Activated T-cell treated with anti-CD3 and anti-CD28 coated beads for 48 hours (primary cell): Measurements from ENCODE around the gene SCML1.
A peak's percentile ranks its signal among the peaks of the same experiment; 100 is the strongest.

ENCODE experiments used
- DNase-seq: peaks from one replicate; pipeline ENCODE4 v3.0.0-alpha.2; 2020; ENCODE audit warnings: low read depth

SCML1 gene, protein sequence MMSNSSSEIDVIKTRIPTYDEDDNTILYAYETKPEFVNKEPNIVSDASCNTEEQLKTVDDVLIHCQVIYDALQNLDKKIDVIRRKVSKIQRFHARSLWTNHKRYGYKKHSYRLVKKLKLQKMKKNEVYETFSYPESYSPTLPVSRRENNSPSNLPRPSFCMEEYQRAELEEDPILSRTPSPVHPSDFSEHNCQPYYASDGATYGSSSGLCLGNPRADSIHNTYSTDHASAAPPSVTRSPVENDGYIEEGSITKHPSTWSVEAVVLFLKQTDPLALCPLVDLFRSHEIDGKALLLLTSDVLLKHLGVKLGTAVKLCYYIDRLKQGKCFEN

DNA sequence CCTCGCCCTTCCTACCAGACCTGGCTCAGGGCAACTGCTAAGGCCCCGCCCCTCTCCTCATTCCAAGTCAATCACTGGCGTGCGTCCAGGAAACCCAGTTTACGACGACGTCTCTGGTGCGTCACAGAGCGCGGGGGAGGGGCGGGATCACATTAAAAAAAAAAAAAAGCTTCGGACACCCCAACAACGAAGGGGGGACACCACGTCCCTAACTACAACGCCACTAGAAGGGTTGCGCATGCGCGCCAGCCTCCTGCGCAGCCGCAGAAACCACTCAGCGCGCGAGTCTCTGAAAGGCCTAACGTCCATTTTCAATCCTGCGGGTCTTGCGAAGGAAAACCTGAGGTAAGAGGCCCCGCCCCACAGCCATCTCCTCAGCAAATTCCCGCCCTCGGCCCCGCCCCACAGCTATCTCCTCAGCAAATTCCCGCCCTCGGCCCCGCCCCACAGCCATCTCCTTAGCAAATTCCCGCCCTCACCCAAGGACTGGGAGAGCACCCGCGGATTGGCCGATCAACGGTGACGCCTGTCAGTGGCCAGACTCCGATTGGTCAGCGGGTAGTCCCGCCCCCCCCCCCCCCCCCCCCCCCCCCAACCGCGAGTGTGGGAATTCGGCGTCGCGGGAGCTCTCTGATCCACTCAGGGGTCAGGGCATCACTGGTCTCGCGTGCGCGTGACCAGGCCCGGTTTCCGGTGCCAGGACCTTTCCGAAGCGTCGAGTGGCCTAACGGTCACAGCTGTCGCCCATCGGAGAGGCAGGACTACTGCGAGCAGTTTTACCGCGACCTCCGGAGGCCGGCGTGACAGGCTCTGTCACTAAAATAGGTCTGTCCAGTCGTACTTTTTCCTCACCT is at the start of gene SCML1:
Gene SCML1 (plus strand): TSS at position 638 of the 854 bp plus-strand sequence. CDS start 6,694 bp downstream, outside the sequence.
- peak; percentile 85 for DNase-seq

DNA sequence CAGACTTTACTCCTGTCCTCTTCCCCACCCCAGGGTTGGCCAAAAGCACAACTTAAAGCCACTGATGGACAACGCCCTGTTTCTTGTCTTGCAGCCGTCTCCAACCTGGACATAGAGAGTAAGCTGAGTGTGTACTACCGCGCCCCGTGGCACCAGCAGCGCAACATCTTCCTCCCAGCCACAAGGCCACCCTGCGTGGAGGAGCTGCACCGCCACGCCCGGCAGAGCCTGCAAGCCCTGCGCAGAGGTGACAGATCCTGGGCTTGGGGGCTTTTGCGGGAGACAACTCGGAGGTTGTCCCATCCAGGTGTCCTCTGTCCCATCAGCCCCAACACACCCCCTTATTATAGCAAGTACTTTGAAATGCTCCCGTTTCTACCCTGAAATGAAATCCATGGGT is 49.6 kb upstream of the SCML1 start:
- no peak for DNase-seq

DNA sequence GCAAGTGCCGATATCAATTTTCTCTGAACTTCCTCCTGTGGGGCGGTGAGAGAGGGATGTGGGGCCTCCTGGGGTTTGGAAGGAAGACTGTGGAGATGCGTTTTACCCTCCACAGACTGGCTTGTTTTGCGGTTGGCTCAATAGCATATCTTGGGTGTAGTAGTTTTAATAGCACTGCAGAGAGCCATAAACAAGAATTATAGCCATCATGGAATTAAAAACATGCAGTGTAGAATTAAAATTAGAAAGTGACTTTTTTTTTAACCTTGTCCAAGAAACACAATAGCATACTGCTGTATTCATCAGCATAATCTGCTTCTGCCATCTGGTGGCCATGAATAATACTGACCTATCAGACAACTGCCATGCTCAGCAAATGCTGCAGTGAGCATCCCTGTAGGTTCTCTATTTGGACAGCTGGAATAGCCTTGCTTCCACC is 47.3 kb upstream of the SCML1 start:
- DNase-seq, result no peak

DNA sequence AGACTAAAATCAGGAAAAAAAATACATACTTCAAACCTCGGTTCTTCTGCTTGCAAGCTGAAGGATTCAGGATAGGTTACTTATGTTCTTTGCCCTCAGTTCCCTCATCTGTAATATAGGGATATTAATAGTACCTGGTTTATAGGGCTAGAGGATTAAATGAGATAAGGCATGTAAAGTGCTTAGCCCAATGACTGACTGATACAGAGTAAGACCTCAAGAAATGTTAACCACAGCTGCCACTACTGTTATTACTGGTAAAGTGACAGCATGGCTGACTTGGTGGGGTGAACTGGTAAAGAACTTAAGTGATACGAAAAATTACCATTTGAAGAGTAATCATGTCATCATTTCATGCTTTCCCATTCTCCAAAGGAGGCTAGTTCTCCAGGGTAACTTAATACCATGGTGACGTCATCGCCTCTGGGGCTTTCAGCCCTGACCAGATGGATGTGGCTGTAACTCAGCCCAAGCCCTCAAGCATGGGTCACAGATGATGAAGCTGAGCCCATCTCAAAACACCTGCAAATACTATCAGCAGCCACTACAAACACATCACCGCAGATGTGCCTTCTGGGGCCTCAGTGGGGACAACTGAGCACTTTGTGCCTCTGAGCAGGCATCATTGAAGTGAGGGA is 44.5 kb upstream of the SCML1 start:
- DNase-seq, result no peak

DNA sequence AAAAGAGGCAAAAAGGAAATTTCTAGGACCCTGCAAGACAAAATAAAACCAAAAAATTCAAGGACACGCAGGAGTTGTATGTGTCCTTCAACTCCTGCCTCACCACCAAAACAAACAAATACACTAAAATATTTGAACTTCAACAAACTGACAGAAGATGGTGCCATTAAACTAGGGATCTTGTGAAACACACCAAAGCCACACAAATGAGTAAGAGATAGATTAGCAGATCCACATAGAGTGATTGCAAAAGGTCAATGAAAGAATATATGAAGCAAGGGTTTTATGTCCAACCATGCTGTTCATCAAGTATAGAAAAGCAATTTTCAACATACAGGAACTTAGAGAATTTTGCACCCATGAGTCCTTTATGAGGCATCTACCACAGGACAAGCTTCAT is 40.1 kb upstream of the SCML1 start:
- DNase-seq, result no peak

DNA sequence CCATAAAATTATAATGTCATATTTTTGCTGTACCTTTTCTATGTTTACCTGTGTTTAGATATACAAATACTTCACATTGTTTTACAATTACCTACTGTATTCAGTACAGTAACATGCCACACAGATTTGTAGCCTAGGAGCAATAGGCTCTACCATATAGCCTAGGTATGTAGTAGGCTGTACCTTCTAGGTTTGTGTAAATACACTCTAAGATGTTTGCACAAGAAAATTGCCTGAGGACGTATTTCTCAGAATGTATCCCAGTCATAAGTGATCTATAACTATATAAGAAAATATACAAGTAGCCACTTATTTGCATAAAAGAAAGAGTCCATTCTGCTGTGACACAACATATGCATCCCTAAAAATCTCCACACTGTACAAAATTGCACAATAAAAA is 36.3 kb upstream of the SCML1 start:
- no peak for DNase-seq

DNA sequence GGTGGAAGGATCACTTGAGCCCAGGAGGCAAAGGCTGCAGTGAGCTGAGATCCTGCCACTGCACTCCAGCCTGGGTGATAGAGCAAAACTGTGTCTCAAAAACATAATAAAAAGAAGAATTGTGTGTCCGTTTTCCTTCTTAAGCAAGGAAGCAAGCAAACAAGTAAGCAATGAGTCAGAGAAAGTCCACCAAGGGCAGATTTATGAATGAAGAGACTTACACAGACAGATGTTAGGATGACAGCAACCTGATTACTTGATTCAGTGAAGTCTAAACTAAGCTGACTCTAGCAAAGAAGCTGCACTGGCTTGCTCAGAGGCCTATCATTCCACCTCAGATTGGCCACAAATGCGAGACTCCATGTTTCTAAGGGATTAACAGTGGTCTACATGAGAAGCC is 34.1 kb upstream of the SCML1 start:
- DNase-seq, result no peak

DNA sequence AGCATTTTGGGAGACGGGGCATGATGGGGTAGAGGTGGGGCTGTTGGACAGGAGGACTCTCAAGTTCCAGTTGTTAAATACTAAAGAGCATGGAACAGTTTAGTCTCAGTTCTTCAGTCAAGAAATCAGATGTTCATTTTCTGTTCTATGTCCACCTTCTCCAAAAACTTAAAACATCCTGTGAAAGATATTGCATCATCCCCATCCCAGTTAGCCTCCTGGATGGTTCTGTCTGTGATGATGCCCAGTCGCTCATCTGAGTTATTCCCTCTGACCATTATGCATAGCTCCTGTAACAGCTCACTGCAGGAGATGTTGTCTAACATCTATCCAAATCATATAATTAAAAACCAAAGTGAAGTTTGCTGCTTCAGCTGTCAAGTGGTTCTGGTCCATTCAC is 32.1 kb upstream of the SCML1 start:
- DNase-seq, result no peak

DNA sequence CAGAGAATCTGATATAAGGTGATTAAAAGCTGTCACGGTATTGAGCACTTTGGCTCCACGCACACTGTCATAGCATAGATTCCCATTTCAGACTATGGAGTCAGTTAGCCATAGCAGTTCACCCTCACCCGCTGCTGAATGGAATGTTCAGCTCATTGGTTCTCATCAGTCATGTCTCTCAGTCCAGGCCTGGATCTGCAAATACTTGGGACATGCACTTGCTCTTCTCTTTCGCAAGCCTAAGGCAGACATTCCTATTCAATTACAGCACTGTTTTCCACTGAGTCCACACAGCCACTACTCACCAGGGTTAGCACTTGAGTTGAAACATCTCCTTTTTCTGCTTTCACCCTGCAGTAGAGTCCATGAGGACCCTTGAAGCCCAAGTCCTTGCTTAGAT is 30.6 kb upstream of the SCML1 start:
- DNase-seq, result no peak

DNA sequence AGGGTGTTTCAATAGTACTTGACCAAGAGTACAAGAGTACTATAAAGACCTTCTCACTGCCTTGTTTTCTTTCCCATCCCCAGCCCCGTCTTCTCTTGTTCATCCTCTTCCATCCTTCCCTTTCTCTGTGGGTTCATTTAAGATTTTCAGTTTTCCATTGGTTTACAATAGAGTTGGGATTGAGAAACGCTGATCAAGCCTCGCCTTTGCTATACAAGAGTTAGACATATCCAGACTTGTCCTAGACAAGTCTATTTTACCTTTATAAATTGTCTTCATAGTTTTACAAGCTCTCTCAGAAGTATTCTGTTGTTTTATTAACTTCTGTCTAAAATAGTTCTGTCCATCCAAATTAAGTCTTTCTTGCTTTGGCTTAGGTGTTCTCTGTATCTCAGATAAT is 29.6 kb upstream of the SCML1 start:
- no peak for DNase-seq

DNA sequence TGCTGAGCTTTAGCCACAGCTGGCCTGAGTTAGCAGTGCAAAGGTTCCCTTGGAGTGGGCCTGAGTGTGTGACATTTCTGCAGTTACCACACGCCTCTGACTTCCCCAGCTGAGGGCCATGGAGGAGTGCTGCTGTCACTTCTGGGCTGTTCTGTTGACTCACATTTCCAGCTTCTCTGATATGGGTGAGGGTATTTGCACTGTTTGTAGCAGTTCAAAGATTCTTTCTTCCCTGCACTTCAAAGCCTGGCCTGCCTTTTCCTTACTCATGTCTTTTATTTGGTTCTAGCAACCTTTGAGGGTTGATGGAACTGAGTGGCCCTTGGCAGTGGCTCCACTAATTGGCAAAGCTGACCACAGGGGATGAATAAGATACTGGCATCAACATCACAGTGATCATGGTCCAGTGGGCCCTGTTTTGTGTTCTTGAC is 26.4 kb upstream of the SCML1 start:
- no peak for DNase-seq

DNA sequence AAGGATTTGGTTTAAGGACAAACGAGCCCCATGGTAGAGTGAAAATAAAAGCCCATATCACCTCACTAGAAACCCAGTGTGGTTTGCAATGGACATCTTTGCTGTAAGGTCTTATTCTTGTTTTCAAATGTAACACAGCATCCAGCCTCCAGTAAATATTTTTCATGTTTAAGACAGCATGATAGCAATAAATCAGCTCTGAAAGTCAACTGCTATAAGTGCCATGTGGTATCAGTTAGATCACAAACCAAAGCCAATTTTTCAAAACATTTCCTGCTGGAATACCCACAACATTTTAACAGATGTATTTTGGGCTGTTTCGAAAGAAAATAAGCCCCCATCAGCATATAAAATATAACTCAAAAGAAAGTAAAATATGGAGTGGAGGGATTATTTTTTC is 24.0 kb upstream of the SCML1 start:
- no peak for DNase-seq

DNA sequence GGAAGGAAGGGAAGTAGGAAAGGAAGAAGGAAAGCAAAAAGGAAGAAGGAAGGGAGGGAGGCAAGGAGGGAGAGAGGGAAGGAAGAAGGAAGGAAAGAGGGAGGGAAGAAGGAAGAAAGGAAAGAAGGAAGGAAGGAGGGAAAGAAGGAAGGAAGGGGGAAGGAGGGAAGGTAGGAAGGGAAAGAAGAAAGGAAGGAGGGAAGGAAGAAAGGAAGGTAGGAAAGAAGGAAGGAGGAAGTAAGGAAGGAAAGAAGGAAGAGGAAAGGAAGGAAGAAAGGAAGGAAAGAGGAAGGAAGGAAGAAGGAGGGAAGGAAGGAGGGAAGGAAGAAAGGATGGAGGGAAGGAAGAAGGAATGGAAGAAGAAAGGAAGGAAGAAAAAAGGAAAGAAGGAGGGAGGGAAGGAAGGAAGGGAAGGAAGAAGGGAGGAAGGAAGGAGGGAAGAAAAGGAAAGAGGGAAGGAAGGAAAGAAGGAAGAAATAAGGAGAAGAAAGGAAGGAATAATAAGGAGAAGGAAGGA is 18.6 kb upstream of the SCML1 start:
- no peak for DNase-seq

DNA sequence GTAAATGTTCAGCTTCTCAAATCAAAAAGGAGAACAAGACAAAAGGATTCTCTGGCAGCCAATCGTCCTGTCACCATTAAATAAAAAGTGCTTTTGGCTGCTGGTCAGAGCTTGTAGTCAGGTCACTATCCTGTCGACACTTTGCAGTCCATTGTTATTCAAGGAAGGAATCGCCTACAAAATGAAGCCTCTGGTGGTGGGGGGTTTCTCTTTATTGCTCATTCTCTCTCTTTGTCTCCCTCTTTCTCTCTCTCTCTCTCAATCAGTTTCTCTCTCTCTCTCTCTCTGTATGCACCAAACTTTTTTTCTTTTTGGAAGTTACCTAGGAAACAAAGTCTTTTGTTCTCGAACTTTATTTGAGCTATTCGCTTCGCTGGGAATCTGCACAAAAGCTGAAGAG is 17.6 kb upstream of the SCML1 start:
- DNase-seq, result no peak

DNA sequence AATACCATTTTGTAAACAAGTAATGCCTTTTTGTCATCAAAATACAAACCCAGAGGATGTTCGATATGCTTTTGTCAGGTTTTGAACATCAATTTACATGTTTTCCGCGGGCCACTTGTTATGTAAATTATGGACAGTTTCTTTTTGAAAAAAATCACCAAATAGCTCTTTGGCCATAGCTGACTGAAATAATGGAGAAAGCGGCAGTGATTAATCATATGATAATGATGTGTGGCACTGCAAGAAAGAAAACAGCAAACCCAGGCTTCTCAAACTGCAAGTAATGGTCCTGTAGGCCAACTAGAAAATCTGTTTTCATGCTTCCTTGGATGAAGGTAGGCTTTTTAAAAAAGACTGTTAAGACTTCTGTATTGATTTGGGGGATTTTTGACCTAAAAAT is 15.6 kb upstream of the SCML1 start:
- DNase-seq, result no peak

DNA sequence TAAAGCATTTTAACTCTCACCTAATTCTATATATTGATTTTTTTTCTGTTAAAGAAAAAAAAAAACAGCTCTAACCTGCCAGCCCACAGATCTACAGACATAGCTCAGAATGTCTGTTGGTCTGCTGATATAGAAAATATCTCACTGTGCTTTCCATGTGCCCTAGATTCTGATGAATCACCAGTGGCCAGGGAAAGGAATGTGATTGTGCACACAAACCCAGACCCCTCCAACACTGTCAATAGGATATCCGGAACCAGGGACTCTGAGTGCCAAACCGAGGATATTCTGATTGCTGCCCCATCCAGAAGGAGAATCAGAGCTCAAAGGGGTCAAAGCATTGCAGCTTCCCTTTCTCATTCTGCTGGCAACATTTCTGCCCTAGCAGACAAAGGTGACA is 12.1 kb upstream of the SCML1 start:
- no peak for DNase-seq

DNA sequence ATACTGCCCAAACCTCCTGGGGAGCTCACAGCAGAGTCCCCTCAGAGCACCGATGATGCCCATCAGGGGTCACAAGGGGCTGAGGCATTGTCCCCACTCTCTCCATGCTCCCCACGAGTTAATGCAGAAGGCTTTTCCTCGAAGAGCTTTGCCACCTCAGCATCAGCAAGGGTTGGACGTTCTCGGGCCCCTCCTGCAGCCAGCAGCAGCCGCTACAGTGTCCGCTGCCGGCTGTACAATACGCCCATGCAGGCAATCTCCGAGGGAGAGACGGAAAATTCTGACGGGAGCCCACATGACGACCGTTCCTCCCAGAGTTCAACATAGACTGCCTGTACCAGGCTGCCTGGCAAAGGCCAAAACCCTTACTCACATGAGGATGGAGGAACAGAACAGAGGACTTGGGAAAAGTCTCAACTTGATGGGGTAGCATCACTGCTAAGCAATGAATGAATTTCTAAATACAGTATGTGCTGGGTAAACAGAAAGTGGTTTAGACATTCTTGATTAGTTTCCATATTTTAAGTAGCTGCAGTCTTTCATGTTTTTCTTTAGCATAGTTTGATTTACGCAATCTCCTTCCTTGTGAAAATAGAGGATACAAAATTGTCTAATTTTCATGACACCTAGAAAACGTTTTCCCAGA is 5.0 kb upstream of the SCML1 start:
- DNase-seq, result no peak

DNA sequence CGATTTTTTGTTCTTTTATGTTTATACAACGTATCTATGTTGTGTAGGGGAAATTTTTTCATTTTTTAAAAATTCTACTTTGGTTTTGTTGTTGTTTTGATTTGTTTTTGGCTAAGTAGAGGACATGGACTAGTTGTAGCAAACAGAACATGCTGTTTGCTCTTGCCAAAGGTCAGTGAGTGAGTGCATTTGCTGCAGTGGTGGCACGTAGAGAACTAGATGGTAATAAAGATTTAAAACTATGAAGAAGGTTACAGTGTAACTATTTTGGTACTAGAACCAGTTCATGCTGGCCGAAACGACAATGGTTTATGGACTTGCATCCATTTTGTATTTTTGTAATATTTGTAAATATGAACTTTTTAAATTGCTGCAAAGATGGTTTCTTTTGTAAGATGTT is 1.9 kb upstream of the SCML1 start:
- DNase-seq, result no peak

DNA sequence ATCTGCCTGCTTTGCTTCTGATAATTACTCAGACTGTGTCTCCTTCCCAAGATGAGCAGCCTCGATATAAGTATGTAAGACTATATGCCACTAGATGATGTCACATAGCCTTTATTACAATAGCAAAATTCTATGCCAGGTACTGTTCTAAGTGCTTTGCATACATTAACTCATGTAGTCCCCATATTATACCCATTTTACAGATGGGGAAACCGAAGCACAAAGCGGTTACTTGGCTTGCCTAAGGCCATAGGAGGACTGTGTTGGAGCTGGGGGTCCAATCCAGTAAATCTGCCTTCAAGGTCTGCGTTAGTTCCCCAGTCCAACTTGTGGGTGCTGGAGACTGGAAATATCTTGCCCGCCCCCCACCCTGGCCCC is 826 bp upstream of the SCML1 start:
- DNase-seq, result no peak

DNA sequence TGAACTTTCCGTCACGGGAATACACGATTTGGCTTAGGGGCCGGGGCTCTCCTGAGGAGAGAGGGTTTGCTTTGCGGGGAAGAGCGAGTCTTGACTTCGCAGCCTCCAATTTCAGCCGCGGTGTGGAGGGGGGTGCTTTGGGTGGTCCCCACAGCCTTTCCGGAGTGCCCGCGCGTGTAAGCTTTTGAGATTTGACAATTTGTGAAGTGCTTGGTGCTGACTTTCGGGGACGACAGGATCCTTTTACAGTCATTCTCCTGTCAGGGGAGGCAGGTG is 355 bp downstream of the SCML1 start:
- no peak for DNase-seq

DNA sequence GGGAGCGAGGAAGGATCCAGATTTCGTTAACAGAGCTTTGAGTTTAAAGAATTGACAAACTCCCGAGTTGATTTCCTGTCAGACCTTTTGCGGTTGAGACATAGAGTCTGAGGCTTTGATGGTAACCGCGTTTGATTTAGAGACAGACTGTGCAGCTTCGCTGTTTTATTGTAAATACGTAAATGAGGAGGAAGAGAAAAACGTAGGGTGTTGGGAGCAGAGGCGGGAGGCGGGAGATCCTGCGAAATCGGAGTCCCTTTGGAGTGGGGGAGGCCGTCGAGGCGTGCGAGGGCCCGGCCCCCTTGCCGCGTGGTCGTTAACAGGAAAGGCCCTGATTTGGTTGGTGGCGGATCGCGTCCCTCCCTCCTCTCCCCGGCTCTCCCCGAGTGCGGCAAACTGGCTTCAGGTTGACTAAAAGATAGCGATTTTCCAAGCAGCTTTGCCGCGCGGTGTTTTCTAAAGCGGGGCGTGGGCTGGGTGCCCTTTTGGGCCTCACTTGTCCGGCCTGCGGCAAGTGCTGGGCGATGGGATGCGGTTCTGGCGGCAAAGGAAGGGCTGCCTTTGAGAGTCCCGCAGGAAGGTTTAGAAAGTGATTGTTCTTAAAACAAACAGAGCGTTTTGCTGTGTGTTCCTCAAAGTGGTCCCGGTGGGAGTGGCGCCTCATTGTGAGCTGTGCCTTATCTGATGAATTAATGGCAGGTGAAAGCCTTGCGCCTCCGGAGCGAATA is 857 bp downstream of the SCML1 start:
- peak; percentile 17 for DNase-seq
